HG03575 (cell line): Measurements from ENCODE around the gene IFFO2.

Experiments used
- ATAC-seq: cut with Tn5 transposase; IDR thresholded peaks from one replicate; pipeline ENCODE4 v1.9.1; 2021; ENCODE audit not compliant: unreplicated experiment, insufficient number of reproducible peaks, low FRiP score; ENCODE audit errors: extremely low read depth

IFFO2 gene

GRCh38 chr1:18925279-18925678 lies 31.2 kb downstream of the IFFO2 start:
- ATAC-seq: no peak

GRCh38 chr1:18924221-18924691 lies 32.2 kb downstream of the IFFO2 start:
- no peak for ATAC-seq

DNA sequence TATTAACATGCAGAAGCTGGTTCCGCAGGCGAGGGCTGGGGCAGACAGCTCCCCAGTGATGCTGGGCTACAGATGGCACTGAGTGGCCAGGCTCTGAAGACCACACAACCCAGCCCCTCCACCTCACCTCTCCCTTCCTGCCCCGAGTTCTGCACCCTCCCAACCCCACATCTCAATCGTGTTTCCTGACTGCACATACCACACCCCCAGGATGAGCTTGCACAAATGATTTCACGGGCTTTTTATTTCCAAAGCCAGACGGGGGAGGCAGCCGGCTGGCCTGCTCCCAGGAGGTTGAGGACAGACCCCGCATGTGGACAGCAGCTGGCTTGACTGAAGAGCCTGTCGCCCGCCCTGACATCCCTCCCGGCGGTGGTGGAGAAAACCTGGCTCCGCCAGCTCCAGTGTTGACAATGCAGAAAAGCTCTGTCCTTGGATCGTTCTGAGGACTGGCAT lies 32.7 kb downstream of the IFFO2 start:
- ATAC-seq: no peak

GRCh38 chr1:18922848-18923755 lies 33.4 kb downstream of the IFFO2 start:
- ATAC-seq: no peak

- ATAC-seq: no peak
These were observed 34.2 kb downstream of the IFFO2 start for GRCh38 chr1:18922319-18922726.

- ATAC-seq: no peak
These were observed 34.8 kb downstream of the IFFO2 start for GRCh38 chr1:18921516-18922251.

DNA sequence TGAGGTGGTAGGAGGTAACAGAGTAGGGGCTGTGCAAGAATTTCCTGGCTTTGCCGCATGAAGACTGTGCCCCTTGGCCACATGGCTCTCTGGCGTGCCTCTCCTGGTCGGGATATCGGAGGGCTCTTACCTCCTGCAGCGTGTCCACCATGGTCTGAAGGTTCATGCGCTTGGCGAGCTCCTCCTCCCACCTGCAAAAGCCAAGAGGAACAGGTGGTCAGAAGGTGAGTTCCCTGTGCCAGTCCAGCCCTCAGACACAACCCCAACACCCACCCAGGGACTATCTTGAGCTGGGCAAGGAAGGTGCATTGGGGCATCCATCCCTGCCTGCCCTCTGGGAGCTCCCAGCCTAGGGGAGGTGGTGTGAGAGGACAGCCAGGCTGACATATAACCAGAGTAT lies 35.5 kb downstream of the IFFO2 start:
- ATAC-seq: no peak

DNA sequence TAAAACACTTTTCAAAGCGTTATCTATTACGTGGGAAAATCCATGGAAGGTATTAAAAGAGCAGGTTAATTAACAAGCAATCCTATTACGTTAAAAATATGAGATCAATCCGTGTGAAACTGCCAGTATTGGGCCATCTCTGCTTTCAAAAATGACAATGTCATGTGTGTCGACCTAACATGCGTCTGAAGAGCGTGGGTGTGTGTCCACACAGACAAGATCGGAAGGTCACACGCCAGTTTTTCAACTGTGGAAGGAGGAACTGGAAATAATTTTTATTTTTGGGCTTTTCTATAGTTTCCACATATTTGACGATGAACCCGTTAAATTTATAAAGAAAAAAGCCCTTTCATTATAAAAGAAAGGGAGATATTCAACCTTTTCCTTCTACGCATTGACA lies 36.5 kb downstream of the IFFO2 start:
- ATAC-seq: no peak

DNA sequence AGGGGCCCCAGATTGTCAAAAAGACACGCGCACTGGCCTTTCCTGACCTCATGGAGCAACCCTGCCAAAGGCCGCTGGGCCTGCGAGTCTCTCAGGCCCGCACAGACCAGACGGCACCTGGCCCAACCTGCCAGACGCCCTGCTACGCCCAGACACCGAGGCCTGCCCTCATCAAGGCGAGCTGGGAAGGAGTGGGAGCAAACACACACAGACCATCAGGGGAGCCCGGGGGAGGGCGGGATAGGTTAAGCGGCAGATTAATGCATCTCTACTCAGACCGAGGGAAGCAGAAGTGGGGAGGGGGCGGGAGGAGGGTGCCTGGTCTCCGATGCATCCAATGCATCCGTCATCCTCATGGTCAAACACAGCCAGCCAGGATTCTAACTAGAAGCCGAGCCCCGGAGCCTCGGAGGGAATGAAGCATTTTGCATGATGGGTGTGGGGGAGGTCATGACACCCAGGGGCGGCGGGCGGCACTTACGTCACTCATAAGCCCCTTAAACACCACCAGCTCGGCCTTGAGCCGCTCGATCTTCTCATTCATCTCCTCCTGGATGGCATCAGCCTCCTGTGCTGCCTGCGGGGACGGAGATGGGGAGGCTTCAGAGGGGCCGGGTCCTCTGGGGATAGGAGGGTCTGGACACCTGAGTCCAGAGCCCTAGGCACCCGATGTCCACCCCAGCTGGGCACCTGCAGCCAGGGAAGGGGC lies 37.1 kb downstream of the IFFO2 start:
- no peak for ATAC-seq

- no peak for ATAC-seq
These were observed 38.1 kb downstream of the IFFO2 start for GRCh38 chr1:18918417-18918816.

DNA sequence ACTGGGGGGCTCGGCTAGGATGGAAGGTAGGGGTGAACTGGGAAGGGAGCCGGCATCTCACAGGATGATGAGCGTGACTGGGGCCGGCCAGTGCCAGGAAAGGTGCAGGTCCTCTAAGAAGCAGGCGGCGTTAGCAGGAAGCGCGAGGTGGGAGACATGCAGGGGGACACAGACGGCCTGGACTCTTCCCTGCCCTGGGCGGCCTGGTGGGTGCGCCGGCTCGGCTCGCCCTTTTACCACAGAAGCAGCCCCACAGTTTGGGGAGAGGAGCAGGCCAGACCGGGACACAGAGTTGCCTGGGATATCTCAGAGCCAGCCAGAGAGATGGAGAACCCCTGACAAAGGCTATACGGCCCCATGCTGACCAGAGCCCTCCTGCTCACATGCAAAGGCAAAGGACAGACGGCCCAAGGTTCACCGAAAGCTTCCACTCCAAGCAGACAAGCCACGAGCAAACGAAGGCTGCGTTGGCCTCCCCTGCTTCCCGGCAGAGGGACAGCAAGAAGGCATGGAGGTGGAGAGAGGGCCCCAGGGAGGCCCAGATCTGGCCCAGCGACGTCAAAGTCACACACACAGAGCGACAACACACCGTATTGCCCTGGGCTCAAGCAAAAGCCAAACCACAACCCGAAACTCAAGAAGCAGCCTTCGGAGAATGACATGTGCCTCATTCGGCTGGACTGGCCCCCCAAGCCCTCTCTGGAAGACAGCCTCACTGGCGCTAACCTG lies 39.2 kb downstream of the IFFO2 start:
- no peak for ATAC-seq

DNA sequence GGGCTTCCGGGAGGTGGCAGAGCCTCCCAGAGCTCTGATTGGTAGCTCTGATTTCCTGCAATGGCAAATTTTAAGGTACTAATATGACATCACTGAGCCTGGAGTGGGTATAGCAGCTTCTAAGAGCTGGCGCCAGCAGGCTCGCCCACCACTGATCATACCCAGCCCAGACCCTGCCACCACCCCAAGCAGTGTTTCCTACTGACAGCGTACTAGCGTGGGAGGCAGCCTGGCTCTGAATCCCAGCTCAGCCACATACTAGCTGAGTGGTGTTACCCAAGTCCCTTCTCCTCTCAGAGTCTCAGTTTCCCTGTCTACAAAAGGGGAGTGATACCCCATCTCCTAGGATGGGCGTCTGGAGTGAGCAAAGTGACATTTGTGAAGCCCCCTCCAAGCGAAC lies 41.1 kb downstream of the IFFO2 start:
- no peak for ATAC-seq

- no peak for ATAC-seq
These were observed 43.2 kb downstream of the IFFO2 start for GRCh38 chr1:18913065-18913835.

DNA sequence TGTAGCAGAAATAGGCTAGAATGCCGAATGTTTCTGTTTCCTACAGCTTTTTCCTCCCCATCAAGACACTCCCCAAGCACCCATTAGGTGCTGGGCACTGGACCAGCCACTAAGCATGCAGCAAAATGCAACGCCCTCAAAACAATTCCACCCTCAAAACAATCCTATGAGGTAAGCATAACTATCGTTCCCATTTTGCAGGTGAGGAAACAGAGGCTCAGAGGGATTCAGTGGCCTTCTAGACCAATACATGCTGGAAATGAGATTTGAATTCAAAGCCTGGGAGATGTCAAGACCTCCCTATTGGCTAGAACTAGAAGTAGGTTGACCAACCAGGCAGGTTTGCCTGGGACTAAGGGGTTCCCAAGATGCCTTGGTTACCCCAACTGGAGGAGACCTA lies 43.9 kb downstream of the IFFO2 start:
- ATAC-seq: no peak

DNA sequence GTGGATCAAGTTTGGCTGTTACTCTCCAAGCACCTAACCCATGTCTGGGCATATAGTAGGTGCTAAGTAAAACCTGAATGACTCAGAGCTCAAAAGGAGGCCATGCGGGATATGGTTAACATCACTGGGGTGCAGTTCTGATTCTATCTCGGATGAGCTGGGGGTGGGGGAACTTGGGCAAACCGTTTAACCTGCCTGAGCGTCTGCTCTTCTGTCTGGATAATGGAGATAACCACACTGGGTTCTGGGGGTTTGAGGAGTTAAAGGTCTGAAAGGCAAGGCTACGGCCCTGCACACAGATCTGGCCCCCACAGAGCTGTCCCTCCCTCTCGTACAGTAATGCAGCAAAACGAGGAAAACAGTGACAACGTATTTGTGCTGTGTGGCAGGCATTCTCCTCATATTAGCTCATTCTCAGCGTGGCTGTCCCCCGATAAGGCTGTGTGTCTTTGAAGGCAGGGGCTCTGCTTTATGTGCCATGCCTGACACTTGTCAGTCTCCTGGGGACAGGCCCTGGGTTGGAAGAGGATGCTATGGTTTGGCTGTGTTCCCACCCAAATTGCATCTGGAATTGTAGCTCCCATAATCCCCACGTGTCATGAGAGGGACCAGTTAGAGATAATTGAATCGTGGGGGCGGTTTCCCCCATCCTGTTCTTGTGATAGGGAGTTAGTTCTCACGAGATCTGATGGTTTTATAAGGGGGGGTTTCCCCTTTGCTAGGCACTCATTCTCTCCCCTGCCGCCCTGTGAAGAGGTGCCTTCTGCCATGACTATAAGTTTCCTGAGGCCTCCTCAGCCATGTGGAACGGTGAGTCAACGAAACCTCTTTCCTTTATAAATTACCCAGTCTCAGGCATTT lies 47.3 kb downstream of the IFFO2 start:
- no peak for ATAC-seq

- no peak for ATAC-seq
These were observed 48.3 kb downstream of the IFFO2 start for GRCh38 chr1:18907917-18908845.
